ENCODE data around the gene ENC1. TPM values are rescaled to one million over a fixed set of nuclear protein-coding genes. Genes with fewer than 3 reads are reported as not detected.
A peak's percentile ranks its signal among the peaks of the same experiment; 100 is the strongest.

ENC1 gene
- total RNA-seq, 1 experiment from 2014 or later, result 7.9 TPM

GRCh38 chr5:74639807-74640449 lies 600 bp downstream of the ENC1 start:
- H3K4me3 ChIP-seq (ENCODE audit: low read depth, low read length, poor library complexity, severe bottlenecking), result peak overlapping the region; percentile 68
- H3K4me1 ChIP-seq (ENCODE audit: insufficient read depth, low read length, poor library complexity, severe bottlenecking), result peaks cover 28% of the 10 kb centered on the region
- TF ChIP-seq CTCF (conservative IDR thresholded peaks at IDR 0.05; ENCODE audit: low read depth, low read length) (no peak), EZH2 (IDR thresholded peaks at IDR 0.05; ENCODE audit: borderline replicate concordance, low read depth, low read length, poor library complexity, severe bottlenecking) (no peak)
- H3K36me3 ChIP-seq (ENCODE audit: insufficient read depth, low read length, poor library complexity, severe bottlenecking), result no peaks in the 10 kb centered on the region
- CTCF ChIA-PET, result interaction anchor here (0.7 to 1.1 kb wide), 3 partner anchors 427 to 1049 kb away, joined by 3 to 4 read pairs (median 3); no protein-coding TSS in a partner anchor
- no peaks in the 10 kb centered on the region for H3K27me3 ChIP-seq (replicated peaks; ENCODE audit: insufficient read depth, low read depth, low read length, poor library complexity)
- POLR2A ChIA-PET (ENCODE audit: low non-redundant PET), result no interaction called here
- no TSS peak for BruUV-seq (replicated peaks)
- H3K9me3 ChIP-seq (ENCODE audit: low read depth, low read length, poor library complexity, severe bottlenecking), result no peaks in the 10 kb centered on the region
- DNase-seq (ENCODE audit: low spot score), result peak; percentile 62
- peak overlapping the region; percentile 62 for H3K27ac ChIP-seq (ENCODE audit: low read depth, low read length, poor library complexity, severe bottlenecking)
- intact Hi-C loops (cut with micrococcal nuclease; ENCODE audit: unreplicated experiment), result loop anchor here (2.0 to 10.0 kb wide), 7 partner anchors 208 to 1049 kb away; no protein-coding TSS in a partner anchor

GRCh38 chr5:74638970-74639806 lies 1.3 kb downstream of the ENC1 start:
- CTCF ChIA-PET, result interaction anchor here (0.7 to 1.0 kb wide), 2 partner anchors 426 to 698 kb away, joined by 3 read pairs; no protein-coding TSS in a partner anchor
- DNase-seq (ENCODE audit: low spot score), result peak; percentile 24
- peak overlapping the region; percentile 68 for H3K4me3 ChIP-seq (ENCODE audit: low read depth, low read length, poor library complexity, severe bottlenecking)
- H3K36me3 ChIP-seq (ENCODE audit: insufficient read depth, low read length, poor library complexity, severe bottlenecking), result no peaks in the 10 kb centered on the region
- intact Hi-C loops (cut with micrococcal nuclease; ENCODE audit: unreplicated experiment), result no loop called here
- no peaks in the 10 kb centered on the region for H3K9me3 ChIP-seq (ENCODE audit: low read depth, low read length, poor library complexity, severe bottlenecking)
- H3K4me1 ChIP-seq (ENCODE audit: insufficient read depth, low read length, poor library complexity, severe bottlenecking), result peaks cover 28% of the 10 kb centered on the region
- POLR2A ChIA-PET (ENCODE audit: low non-redundant PET), result interaction anchor here (0.6 kb wide), 1 partner anchor 513 kb away, joined by 3 read pairs; no protein-coding TSS in a partner anchor
- TF ChIP-seq CTCF (conservative IDR thresholded peaks at IDR 0.05; ENCODE audit: low read depth, low read length) (no peak), EZH2 (IDR thresholded peaks at IDR 0.05; ENCODE audit: borderline replicate concordance, low read depth, low read length, poor library complexity, severe bottlenecking) (no peak)
- TSS peak; percentile 41 for BruUV-seq (replicated peaks)
- H3K27ac ChIP-seq (ENCODE audit: low read depth, low read length, poor library complexity, severe bottlenecking), result peak overlapping the region; percentile 62
- H3K27me3 ChIP-seq (replicated peaks; ENCODE audit: insufficient read depth, low read depth, low read length, poor library complexity), result no peaks in the 10 kb centered on the region

- CTCF ChIA-PET, result no interaction called here
Measured at GRCh38 chr5:74638544-74638969, 2.0 kb downstream of the ENC1 start.

More at GRCh38 chr5:74638544-74638969, 2.0 kb downstream of the ENC1 start:
- Histone ChIP-seq H3K27ac (ENCODE audit: low read depth, low read length, poor library complexity, severe bottlenecking) (no peak overlapping the region), H3K9me3 (ENCODE audit: low read depth, low read length, poor library complexity, severe bottlenecking) (no peaks in the 10 kb centered on the region), H3K27me3 (replicated peaks; ENCODE audit: insufficient read depth, low read depth, low read length, poor library complexity) (no peaks in the 10 kb centered on the region), H3K36me3 (ENCODE audit: insufficient read depth, low read length, poor library complexity, severe bottlenecking) (no peaks in the 10 kb centered on the region), H3K4me3 (ENCODE audit: low read depth, low read length, poor library complexity, severe bottlenecking) (peak overlapping the region; percentile 68), H3K4me1 (ENCODE audit: insufficient read depth, low read length, poor library complexity, severe bottlenecking) (peaks cover 28% of the 10 kb centered on the region)
- intact Hi-C loops (cut with micrococcal nuclease; ENCODE audit: unreplicated experiment), result no loop called here
- no TSS peak for BruUV-seq (replicated peaks)
- no peak for DNase-seq (ENCODE audit: low spot score)
- POLR2A ChIA-PET (ENCODE audit: low non-redundant PET), result interaction anchor here (0.6 kb wide), 1 partner anchor 512 kb away, joined by 3 read pairs; no protein-coding TSS in a partner anchor
- TF ChIP-seq CTCF (conservative IDR thresholded peaks at IDR 0.05; ENCODE audit: low read depth, low read length) (no peak), EZH2 (IDR thresholded peaks at IDR 0.05; ENCODE audit: borderline replicate concordance, low read depth, low read length, poor library complexity, severe bottlenecking) (no peak)
